Epithelial cell of esophagus (primary cell): ENCODE results near the gene VCL.

Experiments used
- DNase-seq: peaks from one replicate; pipeline ENCODE4 v3.0.0; 2010; ENCODE audit warnings: low read depth
- H3K4me3 ChIP-seq: 2 replicates; pipeline ENCODE4 v1.5.1; 2011; ENCODE audit warnings: mild to moderate bottlenecking, low read length, control low read depth
- TF ChIP-seq, protein P1 (sequence below): IDR thresholded peaks from 2 replicates; pipeline ENCODE4 v1.5.1; 2011; ENCODE audit warnings: low read depth, mild to moderate bottlenecking, low read length, control low read depth, inconsistent platforms; ENCODE audit not compliant: insufficient read depth; ENCODE audit errors: missing control alignments

The VCL gene

DNA sequence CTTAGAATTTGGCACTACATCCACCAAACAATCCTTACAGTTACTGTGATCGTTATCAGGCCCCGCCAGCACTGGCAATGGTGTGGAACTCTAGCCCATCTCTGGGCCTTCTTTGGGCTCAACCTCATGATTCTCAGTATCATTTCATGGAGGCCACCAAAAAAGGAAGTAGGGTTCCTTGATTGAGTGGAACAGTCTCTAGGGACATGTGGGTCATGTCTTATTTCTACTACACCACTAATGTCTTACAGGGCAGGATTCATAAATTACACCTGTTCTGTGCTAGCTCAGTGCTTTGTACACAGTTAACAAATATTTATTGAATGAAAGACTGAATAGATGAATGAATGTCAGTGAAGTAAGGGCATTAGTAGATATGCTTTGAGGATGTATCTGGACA lies 98.9 kb downstream of the VCL start:
- TF ChIP-seq, protein P1, sequence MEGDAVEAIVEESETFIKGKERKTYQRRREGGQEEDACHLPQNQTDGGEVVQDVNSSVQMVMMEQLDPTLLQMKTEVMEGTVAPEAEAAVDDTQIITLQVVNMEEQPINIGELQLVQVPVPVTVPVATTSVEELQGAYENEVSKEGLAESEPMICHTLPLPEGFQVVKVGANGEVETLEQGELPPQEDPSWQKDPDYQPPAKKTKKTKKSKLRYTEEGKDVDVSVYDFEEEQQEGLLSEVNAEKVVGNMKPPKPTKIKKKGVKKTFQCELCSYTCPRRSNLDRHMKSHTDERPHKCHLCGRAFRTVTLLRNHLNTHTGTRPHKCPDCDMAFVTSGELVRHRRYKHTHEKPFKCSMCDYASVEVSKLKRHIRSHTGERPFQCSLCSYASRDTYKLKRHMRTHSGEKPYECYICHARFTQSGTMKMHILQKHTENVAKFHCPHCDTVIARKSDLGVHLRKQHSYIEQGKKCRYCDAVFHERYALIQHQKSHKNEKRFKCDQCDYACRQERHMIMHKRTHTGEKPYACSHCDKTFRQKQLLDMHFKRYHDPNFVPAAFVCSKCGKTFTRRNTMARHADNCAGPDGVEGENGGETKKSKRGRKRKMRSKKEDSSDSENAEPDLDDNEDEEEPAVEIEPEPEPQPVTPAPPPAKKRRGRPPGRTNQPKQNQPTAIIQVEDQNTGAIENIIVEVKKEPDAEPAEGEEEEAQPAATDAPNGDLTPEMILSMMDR: no peak
- H3K4me3 ChIP-seq: no peak overlapping the region
- DNase-seq: no peak

- peak; percentile 33 for DNase-seq
- no peak overlapping the region for H3K4me3 ChIP-seq
- TF ChIP-seq, protein P1: no peak
Observed at GRCh38 chr10:74097776-74098175, 99.9 kb downstream of the VCL start.

DNA sequence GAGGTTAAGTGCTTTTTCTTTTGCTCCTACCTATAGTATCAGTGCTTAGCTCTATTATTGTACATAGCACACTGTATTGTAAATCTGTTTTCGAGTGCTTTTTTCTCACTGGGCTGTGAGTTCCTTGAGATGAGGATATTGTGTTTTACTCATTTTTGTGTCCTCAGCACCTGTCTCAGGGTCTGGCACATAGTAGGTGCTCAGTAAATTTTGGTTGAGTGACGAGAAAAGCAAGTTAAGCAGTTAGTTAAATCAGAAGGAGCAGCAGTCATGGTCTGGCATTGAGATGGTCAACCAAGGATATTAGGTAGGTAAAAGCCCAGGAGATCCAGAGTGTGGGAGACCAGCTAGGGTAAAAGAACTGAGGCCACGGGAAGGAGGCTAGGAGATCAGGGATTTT lies 101.5 kb downstream of the VCL start:
- no peak for DNase-seq
- no peak overlapping the region for H3K4me3 ChIP-seq
- TF ChIP-seq, protein P1: no peak

DNA sequence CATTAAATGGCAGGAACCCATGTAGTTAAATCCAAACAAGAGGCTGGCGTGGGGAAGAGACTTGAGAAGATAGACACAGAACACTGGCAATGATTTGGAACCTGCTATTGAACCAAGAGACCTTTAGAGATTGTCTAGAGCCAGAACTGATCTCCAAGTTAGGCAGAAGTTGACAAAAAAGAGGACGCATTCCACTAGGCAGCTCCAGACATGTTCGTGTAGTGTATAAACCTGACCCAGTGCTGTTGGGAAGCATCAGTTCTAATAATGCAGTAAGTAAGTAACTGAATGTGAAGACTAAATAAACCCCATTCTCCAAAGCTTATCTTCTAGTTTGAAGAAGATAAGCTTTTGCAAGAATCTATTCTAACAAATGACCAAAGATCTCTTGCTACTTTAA lies 101.9 kb downstream of the VCL start:
- H3K4me3 ChIP-seq: no peak overlapping the region
- DNase-seq: peak; percentile 72
- TF ChIP-seq, protein P1: no peak

- TF ChIP-seq, protein P1: peak; percentile 60
- no peak overlapping the region for H3K4me3 ChIP-seq
- DNase-seq: peak; percentile 15
Observed at GRCh38 chr10:74103560-74104258, 105.8 kb downstream of the VCL start.

GRCh38 chr10:74104480-74104879 lies 106.6 kb downstream of the VCL start:
- no peak for DNase-seq
- no peak overlapping the region for H3K4me3 ChIP-seq
- TF ChIP-seq, protein P1: no peak

DNA sequence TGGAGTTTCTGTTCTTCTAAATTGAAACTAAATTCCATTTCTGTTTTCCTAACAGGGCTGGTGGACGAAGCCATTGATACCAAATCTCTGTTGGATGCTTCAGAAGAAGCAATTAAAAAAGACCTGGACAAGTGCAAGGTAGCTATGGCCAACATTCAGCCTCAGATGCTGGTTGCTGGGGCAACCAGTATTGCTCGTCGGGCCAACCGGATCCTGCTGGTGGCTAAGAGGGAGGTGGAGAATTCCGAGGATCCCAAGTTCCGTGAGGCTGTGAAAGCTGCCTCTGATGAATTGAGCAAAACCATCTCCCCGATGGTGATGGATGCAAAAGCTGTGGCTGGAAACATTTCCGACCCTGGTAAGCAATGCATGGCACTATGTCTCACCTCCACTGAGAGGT lies 107.1 kb downstream of the VCL start:
- TF ChIP-seq, protein P1: no peak
- DNase-seq: no peak
- no peak overlapping the region for H3K4me3 ChIP-seq
